RWPE1 (cell line): ENCODE results near the gene SFXN5.

Source experiments
- CTCF ChIA-PET: fragments of 350-600 bp; sonication (Branson Sonifier 250); formaldehyde crosslinking; extraction: SDS; loops from one replicate; lab custom pipeline; 2021; lab: Yijun Ruan, JAX
- POLR2A ChIA-PET: fragments of 400-600 bp; formaldehyde crosslinking; extraction: SDS; loops from one replicate; lab custom pipeline; 2020; ENCODE audit warnings: antibody characterized with exemption; ENCODE audit not compliant: low non-redundant PET; lab: Yijun Ruan, JAX
- DNase-seq: peaks from one replicate; pipeline ENCODE4 v3.0.0; 2012; ENCODE audit warnings: low spot score
- H3K27ac ChIP-seq: fragments of 450-650 bp; 2 replicates; pipeline ENCODE4 v1.5.1; 2017
- CTCF ChIP-seq: fragments of 450-650 bp; conservative IDR thresholded peaks from 2 replicates; pipeline ENCODE4 v1.5.1; 2017; ENCODE audit warnings: low read depth, mild to moderate bottlenecking

Gene SFXN5

DNA sequence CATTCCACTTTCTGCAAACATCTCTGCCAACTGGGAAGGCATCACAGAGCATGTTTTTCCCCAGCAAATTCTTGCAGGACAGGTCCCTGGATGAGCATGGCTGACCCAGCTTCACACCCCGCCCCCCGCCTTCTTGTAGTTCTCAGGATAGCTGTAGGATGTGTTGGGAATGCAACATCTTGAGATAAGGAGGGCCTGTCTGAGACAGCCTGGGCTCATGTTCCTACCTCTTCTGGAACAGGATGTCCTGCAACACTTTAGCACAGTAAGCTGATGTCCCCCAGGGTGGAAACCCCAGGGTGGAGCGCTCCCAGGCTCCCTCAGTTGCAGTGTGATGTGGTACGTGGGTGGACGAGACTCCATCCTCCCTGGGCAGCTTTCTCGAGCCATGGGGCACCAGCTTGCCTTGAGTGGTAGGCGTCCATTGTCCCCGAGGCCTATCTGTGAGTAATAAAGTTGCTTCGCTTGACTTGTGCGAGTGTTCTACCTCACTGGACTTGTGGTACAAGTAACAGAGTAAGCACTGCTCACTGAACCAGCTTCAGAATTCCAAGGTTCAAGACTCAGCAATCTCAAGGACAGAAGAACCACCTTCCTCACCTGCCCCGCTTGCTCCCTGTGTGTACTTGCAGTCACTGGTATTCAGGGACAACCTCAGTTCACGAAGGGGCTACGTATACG, 105.6 kb downstream of the SFXN5 start:
- H3K27ac ChIP-seq, result no peak overlapping the region
- TF ChIP-seq CTCF, result no peak
- DNase-seq, result no peak
- ChIA-PET CTCF (interaction anchor here (0.6 kb wide), 1 partner anchor 73 kb away, joined by 3 read pairs; no protein-coding TSS in a partner anchor), POLR2A (no interaction called here)

GRCh38 chr2:72965016-72965415, 106.5 kb downstream of the SFXN5 start:
- no peak overlapping the region for H3K27ac ChIP-seq
- no peak for TF ChIP-seq CTCF
- no peak for DNase-seq
- ChIA-PET CTCF (no interaction called here), POLR2A (no interaction called here)

- no peak for DNase-seq
- no peak overlapping the region for H3K27ac ChIP-seq
- CTCF ChIA-PET, result interaction anchor here (0.5 to 1.7 kb wide), 4 partner anchors 9 to 77 kb away, joined by 3 to 9 read pairs (median 4); partner anchors contain the start of gene SPR
- no peak for TF ChIP-seq CTCF
- POLR2A ChIA-PET, result no interaction called here
Measured at GRCh38 chr2:72964146-72964525, 107.4 kb downstream of the SFXN5 start.

DNA sequence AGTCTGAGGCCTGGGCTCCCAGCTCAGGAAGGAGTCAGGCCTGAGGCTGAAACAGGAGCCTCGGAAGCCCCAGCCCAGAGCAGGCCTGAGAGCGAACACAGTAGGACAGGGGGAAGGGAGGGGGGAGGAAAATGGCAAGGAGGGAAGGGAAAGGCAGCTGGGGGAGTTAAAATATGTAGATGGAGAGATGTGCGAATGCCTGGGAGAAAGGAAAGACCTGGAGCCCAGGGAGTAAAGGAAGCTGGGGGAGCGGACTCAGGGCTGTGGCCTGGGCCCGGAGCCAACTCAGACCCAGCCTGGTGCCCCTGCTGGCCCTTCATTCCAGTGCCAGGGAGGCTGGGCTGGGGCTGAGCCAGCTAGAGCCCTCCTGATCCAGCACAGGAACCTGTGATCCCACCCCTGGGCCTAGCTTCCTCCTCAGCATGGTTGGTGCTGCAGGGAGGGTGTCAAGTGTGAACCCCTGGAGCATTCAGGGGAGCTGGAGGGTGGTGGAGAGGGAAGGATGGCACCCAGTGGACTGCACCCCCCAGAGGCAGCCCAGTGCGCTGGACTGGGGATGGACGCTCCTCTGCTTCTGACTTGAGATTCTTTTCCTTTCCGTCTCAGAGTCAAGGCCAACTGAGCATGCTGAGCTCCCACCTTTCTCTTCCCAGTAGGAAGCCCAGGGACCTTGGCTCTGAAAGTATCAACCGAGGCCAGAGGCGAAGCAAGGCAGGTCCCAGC, 107.9 kb downstream of the SFXN5 start:
- H3K27ac ChIP-seq, result no peak overlapping the region
- no peak for TF ChIP-seq CTCF
- DNase-seq, result no peak
- CTCF ChIA-PET, result interaction anchor here (0.5 to 1.7 kb wide), 4 partner anchors 10 to 76 kb away, joined by 3 to 9 read pairs (median 4); partner anchors contain the start of gene SPR
- POLR2A ChIA-PET, result no interaction called here

GRCh38 chr2:72962911-72963310, 108.6 kb downstream of the SFXN5 start:
- DNase-seq, result no peak
- POLR2A ChIA-PET, result no interaction called here
- CTCF ChIA-PET, result interaction anchor here (1.7 kb wide), 1 partner anchor 11 kb away, joined by 9 read pairs; no protein-coding TSS in a partner anchor
- no peak for TF ChIP-seq CTCF
- no peak overlapping the region for H3K27ac ChIP-seq

DNA sequence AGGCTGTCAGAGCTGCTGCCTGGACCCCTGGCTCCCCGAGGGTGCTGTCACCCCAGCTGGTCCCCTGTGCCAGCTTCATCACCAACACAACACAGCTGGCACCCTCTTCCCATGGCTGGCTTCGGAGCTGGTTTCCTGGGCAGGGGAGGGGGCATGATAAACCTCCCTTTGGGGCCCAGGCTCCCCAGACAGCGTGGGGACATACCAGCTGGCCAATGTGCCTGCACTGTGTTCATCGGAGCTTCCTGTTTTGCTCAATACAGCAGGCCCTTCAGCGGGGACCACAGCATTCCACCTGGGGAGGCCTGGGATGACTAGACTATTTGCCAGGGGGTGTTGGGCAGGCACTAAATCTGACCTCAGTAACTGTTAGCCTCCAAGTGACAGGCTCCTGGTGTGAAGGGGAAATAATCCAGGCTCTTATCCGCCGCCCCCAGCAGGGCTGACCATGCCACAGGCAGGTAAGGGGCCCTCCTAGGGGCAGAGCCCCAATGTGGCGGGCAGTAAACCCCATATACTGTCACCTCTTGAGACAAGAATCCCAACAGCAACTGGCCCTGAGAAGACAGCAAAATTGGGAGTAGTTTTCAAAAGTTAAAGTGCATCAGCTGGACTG, 109.6 kb downstream of the SFXN5 start:
- no peak for TF ChIP-seq CTCF
- no peak overlapping the region for H3K27ac ChIP-seq
- no peak for DNase-seq
- POLR2A ChIA-PET, result no interaction called here
- CTCF ChIA-PET, result interaction anchor here (1.8 kb wide), 1 partner anchor 12 kb away, joined by 5 read pairs; no protein-coding TSS in a partner anchor
